Thyroid gland (tissue), 4 donors: ENCODE measurements around the gene C6.

Experiments used
- POLR2A ChIP-seq, 2 donors: fragments of 450-650 bp; IDR thresholded peaks; one replicate each; pipeline ENCODE4 v1.6.1; 2017; ENCODE audit warnings: antibody characterized with exemption in 2 of 2, mild to moderate bottlenecking in 2 of 2, moderate library complexity in 1 of 2
- TF ChIP-seq, protein P1 (sequence below), 6 experiments: fragments of 200-600 bp in 3 of 6; fragments of 450-650 bp in 3 of 6; sonication (generic) in 3 of 6; IDR thresholded peaks; one replicate each; pipeline ENCODE4 v1.5.1; 2016 to 2019; ENCODE audit warnings: antibody characterized with exemption in 6 of 6, mild to moderate bottlenecking in 2 of 6, inconsistent platforms in 1 of 6, moderate library complexity in 1 of 6

GRCh38 chr5:41148448-41148847 is 64.9 kb downstream of the C6 start:
- TF ChIP-seq, protein P1, sequence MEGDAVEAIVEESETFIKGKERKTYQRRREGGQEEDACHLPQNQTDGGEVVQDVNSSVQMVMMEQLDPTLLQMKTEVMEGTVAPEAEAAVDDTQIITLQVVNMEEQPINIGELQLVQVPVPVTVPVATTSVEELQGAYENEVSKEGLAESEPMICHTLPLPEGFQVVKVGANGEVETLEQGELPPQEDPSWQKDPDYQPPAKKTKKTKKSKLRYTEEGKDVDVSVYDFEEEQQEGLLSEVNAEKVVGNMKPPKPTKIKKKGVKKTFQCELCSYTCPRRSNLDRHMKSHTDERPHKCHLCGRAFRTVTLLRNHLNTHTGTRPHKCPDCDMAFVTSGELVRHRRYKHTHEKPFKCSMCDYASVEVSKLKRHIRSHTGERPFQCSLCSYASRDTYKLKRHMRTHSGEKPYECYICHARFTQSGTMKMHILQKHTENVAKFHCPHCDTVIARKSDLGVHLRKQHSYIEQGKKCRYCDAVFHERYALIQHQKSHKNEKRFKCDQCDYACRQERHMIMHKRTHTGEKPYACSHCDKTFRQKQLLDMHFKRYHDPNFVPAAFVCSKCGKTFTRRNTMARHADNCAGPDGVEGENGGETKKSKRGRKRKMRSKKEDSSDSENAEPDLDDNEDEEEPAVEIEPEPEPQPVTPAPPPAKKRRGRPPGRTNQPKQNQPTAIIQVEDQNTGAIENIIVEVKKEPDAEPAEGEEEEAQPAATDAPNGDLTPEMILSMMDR (IDR thresholded peaks at IDR 0.05): no peak
- TF ChIP-seq POLR2A (IDR thresholded peaks at IDR 0.05): no peak
